IPS-NIHi11 (cell line): ENCODE measurements around the gene POP4.
"Not testable (repeated sequence)": the region's sequence is repeated elsewhere in the genome, so short reads cannot be mapped to it uniquely, and the experiment has no call there.

Source experiments
- DNase-seq: peaks from one replicate; pipeline ENCODE4 v3.0.0; 2012; ENCODE audit warnings: mixed read lengths, low spot score

POP4 gene

DNA sequence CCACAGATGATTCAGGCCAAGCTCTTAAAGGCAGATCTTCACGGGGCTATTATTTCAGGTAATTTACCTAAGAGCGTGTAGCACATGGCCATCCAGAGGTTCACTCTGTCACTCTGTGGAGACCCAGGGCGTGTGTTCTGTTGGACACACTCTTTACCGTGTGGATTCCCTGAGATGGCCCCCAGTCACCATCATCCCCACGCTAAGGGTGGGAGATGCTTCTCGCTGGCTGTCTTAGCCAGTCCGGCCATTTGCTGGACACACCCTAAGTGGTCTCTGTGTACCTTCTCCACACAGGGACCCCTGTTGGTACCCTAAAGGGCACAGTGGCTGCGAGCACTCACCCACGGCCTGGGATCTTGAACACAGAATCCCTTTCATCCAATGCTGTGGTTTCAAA lies 6.0 kb downstream of the POP4 start:
- DNase-seq = no peak

DNA sequence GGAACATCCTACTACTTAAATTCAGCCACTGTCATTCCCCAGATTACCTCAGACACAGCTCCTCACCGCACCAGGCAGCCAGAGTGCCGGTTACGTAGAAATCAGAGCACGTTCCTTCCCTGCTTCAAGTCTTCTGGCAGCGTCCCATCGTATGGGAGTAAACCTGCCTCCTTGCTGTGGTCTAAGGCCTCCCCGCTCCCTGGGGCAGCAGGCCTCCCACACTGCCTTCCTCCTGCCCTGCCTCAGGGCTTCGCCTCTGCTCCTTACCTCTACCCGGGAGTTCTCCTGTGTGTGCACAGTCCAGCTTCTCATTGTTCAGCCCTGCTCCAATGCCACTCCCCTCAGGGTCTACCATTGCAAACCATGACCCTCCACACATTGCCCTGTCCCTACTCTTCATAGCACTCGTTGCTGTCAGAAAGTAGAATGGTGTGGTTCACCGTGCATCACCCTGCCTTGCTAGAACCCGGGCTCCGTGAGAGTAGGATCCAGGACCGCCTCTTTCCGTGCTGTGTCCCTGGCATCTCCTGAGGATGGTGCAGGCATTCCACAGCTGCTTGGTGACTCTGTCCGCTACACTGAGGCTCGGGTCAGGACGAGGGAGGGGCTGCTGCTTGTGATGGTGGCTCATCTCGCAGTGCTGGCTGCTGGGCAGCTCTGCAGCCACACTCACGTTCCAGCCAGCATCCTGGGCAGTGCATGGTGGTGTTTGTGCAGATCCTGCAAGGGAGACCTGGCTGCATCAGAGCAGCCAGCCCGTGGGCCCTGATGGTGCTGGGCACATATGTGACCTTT lies 6.9 kb downstream of the POP4 start:
- DNase-seq = no peak

DNA sequence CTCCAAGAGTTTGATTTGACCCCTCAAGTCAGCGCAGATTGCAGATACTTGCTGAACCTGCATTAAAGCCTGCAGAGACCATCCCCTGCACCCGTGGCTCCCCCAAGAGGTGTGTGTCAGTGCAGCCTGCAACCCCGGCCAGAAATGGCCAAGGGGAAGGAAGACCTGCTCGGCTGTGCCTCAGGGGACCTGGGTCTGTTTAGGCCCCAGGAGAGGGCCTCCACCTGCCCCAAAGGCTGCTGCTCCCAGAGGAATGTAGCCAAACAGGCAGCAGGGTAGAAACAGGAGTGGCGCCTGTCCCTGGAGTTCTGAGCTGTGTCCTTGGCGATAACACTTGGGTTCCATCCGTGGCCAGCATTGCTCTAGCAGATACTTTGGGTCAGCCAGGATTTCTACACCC lies 8.0 kb downstream of the POP4 start:
- no peak for DNase-seq

DNA sequence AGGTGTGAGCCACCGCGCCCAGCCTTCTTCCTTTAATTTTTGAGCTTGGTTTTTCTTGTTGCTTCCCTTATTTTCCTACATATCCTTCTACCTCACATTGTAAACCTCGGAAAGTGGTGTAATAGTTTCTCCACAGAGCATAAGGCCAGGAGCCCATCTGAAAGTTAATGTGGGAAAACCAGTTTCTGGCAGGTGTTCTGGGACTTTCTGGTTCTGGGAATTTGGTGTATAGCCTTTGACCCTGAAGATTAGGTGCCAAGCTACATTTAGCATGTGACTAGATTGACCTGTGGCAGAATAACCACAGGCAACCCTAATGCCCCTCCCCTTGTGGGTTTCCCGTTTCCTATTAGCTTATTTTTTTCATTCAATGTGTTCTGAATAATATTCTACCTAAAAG lies 8.7 kb downstream of the POP4 start:
- no peak for DNase-seq

DNA sequence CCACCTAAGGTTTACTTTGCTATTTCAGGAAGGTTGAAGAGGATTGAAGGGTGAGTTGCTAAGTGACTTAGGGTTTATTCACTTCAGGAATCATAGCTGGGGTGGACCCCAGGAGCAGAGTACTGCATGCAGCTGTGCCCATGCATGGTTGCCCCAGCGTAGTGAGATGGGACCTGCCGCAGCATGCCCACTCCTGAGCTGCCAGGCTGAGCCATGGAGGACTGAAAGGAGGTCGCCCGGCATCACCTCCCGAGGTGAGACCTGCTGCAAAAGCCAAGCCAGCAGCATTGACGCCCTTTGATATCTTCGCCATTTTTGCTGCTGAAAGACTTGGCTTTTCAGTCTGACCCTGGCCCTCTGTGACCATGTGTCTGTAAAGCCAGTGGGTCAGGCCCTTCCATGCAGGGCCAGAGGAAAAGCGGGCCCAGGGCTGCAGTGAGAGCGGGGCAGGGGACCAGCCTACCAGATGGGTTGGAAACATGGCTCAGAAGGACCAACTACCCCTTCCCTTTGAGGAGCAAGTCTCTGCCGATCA lies 9.9 kb downstream of the POP4 start:
- no peak for DNase-seq

DNA sequence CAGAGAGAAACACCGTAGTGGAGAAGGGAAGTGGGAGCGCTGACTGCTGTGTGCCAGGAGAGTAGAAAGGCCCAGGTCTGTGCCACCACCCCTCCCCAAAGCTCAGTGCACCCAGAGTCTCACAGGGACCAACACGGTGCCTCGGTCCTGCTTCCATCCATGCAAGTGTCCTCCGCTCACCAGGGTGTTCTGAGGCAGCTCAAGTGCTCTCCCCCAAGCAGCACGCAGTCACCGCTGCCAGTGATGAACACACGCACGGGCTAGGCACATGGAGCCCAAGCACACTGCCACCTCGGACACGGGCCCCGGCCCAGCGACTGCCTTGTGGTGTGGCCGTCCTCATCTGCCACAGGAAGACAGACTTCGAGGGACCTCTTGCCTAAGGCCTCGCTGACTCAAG lies 10.5 kb downstream of the POP4 start:
- DNase-seq = no peak

DNA sequence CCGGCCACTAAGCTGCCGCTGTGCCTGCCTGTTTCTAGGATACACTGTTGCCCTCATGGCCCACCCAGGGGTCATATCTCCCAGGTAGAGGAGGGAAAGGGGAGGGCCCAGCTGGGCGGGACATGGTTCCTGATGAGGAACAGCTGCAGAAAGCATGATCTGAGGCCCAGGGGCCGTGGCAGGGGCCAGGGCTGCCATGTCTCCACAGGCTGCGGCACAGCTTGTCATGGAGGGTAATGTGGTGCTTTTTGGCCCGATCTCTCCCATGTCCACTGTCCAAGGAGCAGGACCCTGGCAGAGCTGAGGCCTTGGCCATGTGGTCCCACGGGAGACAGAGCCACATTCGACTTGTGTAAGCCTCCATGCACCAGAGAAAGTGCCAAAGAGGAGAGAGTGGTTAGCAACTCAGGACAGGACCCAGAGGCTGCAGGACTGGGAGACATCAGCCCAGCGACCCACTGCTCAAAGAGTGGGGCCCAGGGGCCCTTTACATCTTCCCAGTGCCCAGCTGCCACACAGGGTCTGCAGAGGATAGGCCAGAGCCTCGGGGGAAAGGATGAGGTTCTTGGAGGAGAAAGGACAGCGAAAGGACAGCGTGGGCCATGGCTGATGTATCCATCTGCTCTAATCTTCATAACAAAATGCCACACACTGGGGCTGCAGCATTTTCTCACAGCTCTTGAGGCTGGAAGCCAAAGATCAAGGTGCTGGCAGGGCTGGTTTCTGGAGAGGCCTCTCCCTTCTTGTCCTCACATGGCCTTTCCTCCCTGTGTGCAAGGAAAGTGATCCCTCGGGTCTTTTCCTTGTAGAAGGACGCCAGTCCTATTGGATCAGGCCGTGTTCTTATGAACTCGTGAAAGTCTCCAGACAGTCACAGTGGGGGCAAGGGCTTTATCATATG lies 11.5 kb downstream of the POP4 start:
- no peak for DNase-seq

DNA sequence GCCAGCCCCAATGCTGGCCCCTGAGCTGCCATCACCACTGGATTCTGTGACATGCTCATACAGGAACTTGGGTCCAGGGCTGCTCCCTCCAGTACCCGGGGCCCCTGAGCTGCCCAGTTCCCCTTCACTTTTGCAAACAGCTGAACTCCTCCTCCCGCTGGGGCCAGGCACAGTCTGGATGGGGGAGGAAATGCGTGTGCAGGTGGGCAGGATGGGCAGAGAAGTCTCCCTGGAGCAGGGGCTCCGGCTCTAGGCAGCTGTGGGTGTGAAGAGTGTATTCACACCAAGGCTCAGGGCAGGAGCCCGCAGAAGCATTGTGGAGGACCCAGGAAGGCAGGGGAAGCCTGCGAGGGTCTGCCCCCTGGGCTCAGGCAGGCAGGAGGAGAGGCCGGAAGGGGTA lies 12.4 kb downstream of the POP4 start:
- DNase-seq = no peak

DNA sequence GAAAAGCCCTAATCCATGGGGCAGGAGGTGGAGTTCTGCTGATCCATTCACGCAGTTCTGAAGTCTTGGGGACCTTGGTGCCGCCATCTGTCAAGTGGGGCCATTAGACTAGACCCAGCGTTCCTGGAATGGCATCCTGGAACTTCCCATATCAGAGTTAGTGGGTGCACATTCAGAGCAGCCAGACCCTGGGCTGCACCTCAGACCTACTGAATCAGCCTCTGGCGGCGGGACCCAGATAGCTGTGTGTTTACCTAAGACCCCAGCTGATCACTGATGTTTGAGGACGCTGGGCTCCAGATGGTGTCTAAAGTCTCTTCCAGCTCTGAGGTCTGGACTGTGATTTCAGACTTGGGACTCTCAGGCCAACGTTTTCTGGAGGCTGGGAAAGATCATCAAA lies 12.8 kb downstream of the POP4 start:
- DNase-seq = no peak

DNA sequence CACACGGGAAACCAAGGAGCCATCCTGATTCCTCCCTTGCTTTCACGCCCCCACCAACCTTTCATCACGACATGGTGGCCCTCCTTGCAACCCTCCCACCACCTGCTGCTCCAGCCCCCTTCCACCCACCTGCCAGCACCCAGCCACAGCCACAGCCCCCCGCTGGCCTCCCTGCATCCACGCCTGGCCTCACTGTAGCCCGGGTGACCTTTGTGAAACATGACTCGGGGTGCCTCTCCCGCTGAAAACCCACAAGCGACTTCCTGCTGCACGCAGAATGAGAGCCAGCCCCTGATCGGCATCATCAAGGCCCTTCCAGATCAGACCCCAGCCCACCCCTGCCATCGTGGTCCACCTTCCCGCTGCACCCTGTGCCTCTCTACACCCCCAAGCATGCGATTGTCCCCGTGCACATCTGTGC lies 14.9 kb downstream of the POP4 start:
- no peak for DNase-seq

DNA sequence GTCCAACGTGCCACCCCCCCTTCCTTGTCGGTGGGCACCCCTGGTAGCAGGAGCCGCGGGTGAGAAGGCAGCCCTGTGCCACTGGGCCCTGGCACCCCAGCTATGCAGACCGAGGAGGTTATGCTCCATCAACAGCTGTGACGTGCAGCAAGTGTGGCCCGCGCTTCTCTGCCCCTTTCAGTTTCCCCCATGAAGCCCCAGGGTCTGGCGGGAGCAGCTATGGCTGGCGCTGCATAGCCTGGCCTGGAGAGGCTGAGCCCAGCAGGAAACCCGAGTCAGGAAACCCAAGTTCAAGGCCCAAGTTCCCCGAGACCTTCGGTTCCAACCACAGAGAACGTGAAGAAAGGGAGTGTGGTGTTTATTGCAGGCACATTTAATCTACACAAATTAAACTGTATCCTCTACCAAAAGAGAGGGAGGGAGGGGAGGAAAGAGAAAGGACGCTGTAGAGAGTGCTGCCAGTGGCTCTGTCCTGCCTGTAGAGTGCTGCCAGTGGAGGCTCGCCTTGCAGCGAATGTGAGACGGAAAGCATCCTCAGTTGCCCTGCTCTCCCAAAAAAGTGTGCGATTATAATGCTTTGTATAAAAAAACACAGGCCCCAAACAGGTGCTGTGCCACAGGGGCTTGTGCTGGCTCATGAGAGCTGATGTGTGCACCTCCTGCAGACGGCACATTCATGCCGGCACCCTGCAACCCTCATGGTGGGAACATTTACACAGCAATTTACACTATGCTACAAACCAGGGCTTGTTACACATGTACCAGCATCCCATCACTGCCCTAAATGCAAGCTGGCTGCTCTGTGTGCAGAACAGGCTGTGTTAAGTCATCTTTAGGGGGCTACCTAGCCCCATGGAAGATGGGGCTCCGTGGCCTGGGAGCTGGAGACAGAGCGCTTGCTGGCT lies 16.3 kb downstream of the POP4 start:
- DNase-seq = peak; percentile 63

DNA sequence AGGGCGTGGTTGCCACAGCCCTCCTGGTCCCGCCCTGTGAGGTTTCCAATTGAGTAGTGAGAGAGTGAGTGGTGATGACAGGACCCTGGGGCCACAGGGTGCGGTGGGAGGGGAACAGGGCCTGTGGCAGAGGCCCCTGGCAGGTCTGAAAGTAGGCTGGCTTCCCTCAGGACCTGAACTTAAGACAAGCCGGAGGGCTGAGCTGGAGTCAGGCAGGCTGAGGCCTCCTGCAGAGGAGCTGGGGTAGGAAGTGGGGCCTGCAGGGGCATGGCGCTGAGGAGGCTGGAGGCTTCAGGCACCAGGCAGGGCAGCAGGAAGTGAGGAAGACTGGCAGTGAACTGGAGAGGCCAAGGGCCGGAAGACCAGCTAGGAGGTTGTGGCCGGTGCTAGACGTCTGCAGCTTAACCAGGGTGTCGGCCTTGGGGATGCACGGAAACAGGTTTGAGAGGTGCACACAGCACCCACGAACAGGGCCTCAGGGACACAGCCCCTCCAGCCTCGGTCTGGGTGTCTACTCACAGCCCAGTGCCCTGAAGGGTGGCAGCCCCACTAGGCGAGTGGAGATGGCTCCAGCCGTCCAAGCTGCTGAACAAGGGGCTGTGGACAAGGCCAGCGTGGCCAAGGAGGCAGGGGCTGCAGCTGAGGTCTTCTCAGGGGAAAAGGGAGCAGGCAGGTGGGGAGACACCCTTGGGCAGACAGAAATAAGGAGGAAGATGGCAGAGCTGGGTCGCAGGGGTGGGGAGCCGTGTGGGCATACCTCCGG lies 17.8 kb downstream of the POP4 start:
- no peak for DNase-seq

DNA sequence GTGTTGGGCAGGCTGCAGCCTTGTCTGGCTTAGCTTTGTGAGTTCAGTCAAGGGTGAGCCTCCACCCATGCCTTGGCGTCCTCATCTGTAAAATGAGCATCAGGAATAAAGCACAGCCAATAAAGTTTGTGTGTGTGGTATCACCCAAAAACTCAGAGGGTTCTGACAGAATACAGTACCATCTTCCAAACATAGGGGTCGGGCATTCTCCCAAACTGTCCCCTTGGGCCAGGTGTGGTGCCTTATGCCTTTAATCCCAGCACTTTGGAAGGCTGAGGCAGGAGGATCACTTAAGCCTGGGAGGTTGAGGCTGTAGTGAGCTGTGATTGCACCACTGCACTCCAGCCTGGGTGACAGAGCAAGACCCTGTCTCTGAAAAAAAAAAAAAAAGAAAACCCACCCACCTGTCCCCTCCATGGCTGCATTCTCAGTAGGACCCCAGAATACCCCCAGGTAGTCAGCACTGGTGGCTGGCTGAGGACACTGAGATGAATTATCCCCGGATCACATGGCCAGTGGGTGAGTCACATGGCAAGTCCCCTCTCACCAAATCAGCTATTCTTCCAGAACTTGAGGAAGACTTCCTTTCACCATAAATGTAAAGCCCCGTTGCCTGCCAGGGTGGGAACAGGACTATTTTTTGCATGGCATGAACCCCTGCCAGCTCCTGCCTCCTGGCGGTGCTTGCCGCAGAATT lies 18.6 kb downstream of the POP4 start:
- DNase-seq = no peak

DNA sequence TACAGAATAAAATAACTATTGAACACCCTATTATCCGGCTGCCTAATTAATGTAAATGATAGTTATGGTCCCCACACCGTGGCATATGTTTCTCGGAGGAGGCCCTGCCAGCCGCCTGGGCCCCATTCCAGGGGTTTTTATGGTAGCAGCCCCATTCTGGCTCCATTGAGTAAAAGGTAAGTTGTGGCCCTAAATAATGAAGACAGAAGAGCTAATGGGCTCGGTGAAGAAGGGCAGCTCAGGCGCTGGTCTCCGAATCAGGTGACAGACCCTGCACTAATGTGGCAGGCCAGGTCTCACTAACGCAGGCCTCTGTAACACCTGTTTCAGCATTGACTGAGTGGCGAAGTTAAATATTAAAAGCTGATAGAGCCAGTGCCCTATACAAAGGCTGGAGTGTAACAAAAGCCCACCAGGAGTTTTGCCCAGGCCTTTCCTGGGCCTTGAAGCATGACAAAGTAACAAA lies 19.1 kb downstream of the POP4 start:
- DNase-seq = no peak

DNA sequence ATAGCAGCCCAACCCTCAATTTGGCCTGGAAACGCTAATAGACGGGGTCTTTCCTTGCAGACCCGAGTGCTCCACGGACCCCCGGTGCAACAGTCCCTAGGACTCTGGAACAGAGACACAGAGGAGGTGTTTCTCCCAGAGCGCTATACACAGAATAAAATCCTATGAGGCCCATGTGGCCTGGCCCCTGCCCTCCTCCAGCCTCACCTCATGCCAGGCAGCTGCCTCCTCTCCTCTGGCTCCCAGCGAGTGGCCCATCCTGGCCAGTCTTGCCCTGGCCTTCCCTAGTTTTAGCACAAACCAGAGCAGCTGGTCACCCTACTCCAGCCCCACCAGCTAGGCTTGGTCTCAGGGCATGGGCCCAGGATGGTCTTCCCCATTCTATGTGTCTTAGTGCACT lies 20.3 kb downstream of the POP4 start:
- no peak for DNase-seq

DNA sequence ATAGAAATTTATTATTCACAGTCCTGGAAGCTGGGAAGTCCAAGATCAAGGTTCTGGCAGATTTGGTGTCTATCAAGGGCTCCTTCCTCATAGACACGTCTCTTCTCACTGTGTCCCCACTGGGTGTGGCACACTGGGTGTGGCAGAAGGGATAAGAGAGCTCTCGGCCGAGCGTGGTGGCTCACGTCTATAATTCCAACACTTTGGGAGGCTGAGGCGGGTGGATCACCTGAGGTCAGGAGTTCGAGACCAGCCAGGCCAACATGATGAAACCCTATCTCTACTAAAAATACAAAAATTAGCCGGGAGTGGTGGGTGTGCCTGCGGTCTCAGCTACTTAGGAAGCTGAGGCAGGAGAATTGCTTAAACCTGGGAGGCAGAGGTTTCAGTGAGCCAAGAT lies 20.7 kb downstream of the POP4 start:
- DNase-seq = not testable (repeated sequence)

DNA sequence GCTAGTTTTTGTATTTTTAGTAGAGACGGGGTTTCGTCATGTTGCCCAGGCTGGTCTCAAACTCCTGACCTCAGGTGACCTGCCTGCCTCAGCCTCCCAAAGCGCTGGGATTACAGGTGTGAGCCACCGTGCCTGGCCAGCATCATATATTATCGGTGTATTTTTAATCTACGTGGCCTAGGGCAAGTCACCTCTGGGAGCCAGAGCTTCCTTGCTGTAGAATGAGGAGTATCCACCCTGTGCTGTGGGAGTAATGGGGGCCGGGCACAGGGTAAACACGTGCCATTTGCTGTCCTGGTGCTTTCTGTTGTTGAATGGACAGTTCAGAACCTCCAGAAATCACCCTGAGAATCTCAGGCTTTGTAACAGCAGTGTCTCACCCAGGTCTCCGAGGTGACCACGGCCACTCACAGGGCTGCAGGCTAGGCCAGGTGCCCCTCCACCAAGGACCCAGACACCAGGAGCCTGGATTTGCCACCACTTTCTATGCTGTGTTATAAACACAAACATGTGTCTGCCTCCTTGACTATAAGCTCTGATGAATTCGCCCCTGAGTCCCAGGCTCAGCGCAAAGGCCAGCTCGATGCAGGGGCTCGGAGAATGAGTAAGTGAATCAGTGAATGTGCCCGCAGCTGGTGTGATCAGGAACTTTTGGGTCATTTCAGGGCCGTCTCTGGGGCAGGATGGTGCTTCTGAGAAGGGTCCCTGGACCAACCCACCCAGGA lies 22.7 kb downstream of the POP4 start:
- DNase-seq = no peak

DNA sequence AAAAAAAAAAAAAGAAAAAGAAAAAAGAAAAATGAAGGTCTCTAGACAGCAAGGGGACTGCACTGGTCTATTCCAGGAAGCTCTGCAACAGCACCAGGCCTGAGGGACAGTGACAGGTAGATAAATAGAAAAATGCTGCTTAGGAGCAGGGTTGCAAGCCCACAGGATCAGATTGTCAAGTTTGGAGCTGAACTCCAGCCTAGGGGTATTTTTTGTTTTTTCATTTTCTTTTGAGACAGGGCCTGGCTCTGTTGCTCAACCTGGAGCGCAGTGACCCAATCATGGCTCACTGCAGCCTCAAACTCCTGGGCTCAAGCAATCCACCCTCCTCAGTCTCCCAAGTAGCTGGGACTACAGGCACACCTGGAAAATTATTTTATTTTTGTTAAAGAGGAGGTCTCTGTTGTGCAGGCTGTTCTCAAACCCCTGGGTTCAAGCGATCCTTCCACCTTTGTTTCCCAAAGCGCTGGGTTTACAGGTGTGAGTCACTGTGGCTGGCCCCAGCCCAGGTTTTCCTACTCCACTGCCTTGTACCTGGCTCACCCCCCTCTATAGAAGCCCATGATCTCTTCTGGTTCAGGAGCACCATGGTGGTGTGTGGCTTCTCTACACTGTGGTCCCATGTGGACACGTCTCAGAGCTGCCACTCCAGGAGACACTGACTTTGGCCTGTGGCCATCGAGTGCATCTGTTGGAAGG lies 23.9 kb downstream of the POP4 start:
- no peak for DNase-seq

DNA sequence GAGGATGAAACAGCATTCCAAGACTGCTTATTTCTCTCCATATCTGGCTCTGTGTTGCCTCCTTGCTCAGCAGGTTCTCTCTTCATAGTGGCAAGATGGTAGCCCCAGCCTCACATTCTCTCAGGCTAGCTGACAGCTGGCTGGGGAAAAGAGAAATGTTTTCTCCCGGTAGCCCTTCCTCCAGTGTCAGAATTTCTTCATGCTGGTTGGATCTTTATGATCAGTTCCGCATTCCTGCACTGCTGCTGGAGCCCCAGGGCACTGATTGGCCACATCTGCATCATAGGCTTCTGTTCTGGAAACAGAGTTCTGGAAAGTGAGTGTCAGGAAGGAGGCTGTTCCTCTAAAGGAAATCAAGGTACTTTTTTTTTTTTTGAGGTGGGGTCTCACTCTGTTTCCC lies 24.6 kb downstream of the POP4 start:
- DNase-seq = no peak
